ENCODE results near the gene CORO2A. TPM values are rescaled to one million over a fixed set of nuclear protein-coding genes. Genes with fewer than 3 reads are reported as not detected.

The CORO2A gene
- total and polyA plus RNA-seq, 2 of the 8 experiments (the other 6 are each of a cell fraction or from before 2014, with no cell fraction given), result 13.7 to 27.9 TPM

- TF ChIP-seq HDAC2 (IDR thresholded peaks at IDR 0.05; ENCODE audit: borderline replicate concordance in 1 of 2, low read depth in 2 of 2, low read length in 2 of 2), result no peak
- no peak for TF ChIP-seq NRF1 (IDR thresholded peaks at IDR 0.05; ENCODE audit: low read depth, low read length)
These were observed 24.0 kb upstream of the CORO2A start (continued) for GRCh38 chr9:98216391-98216790.
